Mucosa of stomach (tissue), 1 donor: ENCODE data around the gene NID1.

Experiments used
- H3K27me3 ChIP-seq: one replicate; pipeline ENCODE4 v1.7.0; 2013; ENCODE audit warnings: mild to moderate bottlenecking, low read length; ENCODE audit not compliant: control insufficient read depth, insufficient read depth
- H3K36me3 ChIP-seq: one replicate; pipeline ENCODE4 v1.7.0; 2013; ENCODE audit warnings: low read length; ENCODE audit not compliant: control insufficient read depth, insufficient read depth
- H3K4me1 ChIP-seq: one replicate; pipeline ENCODE4 v1.7.0; 2013; ENCODE audit warnings: mild to moderate bottlenecking, low read length; ENCODE audit not compliant: control insufficient read depth, insufficient read depth
- H3K4me3 ChIP-seq: one replicate; pipeline ENCODE4 v1.7.0; 2013; ENCODE audit warnings: low read length
- H3K9ac ChIP-seq: one replicate; pipeline ENCODE4 v1.7.0; 2013; ENCODE audit warnings: mild to moderate bottlenecking, low read length, moderate library complexity
- H3K9me3 ChIP-seq: one replicate; pipeline ENCODE4 v1.7.0; 2013; ENCODE audit warnings: mild to moderate bottlenecking, low read length, moderate library complexity; ENCODE audit not compliant: control insufficient read depth
- donor health status: Pancreatic carcinoma.

Gene NID1

DNA sequence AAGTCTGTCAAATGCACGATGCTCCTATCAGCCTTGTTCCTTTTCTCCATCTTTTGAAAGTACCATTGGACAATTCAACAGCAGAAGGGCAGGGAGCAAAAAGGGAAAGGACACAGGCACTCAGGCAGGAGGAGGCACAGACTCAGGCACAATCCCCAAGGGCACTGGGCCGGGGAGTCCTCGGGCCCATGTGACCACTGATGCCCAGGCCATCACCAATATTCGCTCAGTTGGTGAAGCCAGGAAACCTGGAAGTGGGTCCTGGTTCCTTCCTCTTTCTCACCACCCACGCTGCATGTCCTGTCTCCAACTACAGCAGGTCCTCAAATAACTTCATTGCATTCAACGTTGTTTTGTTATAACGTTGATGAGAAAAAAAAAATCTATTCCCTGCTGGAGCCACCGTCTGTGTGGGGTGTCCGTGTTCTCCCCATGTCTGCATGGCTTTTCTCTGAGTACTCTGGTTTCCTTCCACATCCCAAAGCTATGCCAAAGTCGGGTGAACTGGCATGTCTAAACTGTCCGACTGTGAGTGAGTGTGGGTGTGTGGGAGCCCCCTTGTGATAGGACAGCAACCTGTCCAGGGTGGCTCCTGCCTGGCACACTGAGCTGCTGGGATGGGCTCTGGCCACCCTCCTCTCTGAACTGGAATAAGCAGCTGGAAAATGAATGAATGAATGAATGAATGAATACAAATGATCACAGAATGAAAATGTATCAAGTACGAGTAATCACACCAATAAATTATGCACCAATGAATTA, 12.5 kb downstream of the NID1 start:
- Histone ChIP-seq H3K9ac (no peak overlapping the region), H3K27me3 (no peaks in the 10 kb centered on the region), H3K4me1 (no peaks in the 10 kb centered on the region), H3K4me3 (no peak overlapping the region), H3K9me3 (no peaks in the 10 kb centered on the region), H3K36me3 (no peaks in the 10 kb centered on the region)

DNA sequence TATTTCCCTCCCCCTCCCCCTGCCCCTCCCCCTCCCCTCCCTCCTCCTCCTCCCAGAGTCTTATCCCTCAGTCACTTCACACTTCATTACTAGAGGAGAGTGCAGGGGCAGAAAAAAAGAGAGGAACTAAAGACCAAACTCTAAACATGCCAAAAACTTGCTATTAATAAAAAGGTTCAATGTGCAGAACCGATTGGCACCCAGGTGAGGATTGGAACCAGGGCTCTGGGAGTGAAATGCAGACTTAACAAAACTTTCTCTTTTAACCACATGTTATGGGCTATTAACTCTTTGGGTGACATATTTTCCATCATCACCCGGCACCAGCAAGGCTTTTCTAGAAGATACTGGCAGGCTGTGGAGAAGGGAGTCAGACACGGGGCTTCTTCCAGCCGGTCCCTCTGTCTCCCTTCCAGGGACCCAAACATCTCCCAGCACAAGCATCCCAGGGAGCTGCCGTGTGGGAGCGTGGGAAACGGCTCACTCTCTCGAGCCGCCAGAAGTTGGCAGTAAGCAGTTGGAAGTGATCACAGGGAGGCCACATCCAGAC, 13.6 kb downstream of the NID1 start:
- Histone ChIP-seq H3K36me3 (no peaks in the 10 kb centered on the region), H3K4me1 (no peaks in the 10 kb centered on the region), H3K4me3 (no peak overlapping the region), H3K9me3 (no peaks in the 10 kb centered on the region), H3K27me3 (no peaks in the 10 kb centered on the region), H3K9ac (no peak overlapping the region)

DNA sequence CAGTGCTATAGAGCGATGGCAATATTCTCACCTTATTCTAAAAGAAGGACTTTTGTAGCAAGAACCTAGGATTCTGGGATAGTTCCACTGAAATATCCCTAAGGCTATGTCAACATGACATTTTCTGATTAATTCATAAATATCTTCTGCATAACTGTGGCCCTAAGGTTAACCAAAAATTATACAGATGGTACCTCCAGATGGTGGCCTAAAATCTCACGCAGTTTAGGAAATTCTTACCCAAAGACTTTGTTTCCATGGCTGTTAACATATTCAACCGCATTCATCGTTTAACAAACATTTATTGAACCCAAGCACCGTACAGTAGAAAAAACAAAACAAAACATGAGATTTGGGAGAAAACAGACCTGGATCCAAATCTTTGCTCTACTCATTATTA, 19.1 kb downstream of the NID1 start:
- no peaks in the 10 kb centered on the region for H3K4me1 ChIP-seq
- H3K36me3 ChIP-seq: no peaks in the 10 kb centered on the region
- no peak overlapping the region for H3K9ac ChIP-seq
- H3K9me3 ChIP-seq: no peaks in the 10 kb centered on the region
- no peaks in the 10 kb centered on the region for H3K27me3 ChIP-seq
- no peak overlapping the region for H3K4me3 ChIP-seq

DNA sequence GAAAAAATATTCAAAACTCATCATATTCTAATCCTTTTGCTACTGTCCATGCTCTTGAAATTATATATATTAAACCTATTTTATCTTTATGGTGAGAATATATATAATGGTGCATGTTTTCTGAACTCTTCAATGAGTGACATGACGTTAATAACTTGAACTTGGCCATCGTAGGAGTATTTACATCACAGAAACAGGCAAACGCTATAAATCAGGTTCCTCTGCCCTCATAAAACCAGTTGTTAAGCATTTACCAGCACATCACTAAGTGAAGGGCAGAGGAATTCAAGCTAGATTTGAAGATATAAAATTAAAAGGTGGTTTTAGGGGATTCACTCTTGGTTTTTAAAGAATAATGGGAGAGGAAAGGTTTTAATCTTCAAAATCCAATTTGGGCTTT, 20.5 kb downstream of the NID1 start:
- H3K36me3 ChIP-seq: no peaks in the 10 kb centered on the region
- H3K4me1 ChIP-seq: no peaks in the 10 kb centered on the region
- H3K9me3 ChIP-seq: no peaks in the 10 kb centered on the region
- H3K4me3 ChIP-seq: no peak overlapping the region
- H3K27me3 ChIP-seq: no peaks in the 10 kb centered on the region
- no peak overlapping the region for H3K9ac ChIP-seq

DNA sequence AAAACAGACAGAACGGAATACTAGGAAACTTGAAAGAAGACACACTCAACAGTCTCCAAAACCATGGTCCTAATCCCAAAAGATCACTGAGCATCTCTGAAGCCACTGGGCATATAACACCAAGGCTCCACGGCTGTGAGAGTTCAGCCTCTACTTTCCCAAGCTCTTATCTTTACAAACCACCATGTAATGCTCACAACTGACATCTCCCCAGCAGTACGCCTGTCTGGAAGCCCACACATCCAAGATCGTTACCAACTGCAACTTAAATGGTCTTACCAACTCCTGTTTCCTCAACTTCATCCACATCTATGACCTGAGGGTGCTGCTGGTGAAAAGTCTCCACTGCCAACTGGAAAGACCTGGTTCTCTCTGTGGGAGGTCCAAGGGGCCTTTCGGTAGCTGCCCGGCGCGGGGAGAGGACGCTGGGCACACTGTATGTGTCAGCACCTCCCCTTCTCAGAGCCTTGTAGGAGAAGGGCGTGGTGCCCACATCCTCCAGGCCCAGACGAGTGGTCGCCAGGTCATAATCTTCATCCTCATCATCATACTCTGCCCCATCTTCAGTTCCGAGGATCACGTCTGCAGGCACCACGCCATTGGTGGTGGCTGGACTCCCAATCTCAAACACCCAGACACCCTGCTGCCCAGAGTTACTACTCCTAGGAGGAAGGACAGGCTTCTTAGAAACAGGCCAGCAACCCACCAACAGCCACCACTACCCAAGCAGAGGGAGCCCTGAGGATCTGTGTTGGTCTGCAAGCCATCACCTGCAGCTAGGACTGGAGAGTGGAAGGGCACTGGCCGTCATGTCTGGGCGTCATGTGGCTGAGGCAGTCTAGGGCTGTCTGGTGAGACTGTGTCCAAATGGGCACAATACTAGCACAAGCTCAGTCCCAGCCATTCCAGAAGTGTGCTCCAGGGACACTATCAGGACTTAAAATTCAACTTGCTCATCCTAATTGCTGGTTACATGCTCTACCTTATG, 23.0 kb downstream of the NID1 start:
- H3K9ac ChIP-seq: no peak overlapping the region
- H3K27me3 ChIP-seq: no peaks in the 10 kb centered on the region
- H3K4me3 ChIP-seq: no peak overlapping the region
- H3K36me3 ChIP-seq: no peaks in the 10 kb centered on the region
- no peaks in the 10 kb centered on the region for H3K4me1 ChIP-seq
- H3K9me3 ChIP-seq: no peaks in the 10 kb centered on the region

DNA sequence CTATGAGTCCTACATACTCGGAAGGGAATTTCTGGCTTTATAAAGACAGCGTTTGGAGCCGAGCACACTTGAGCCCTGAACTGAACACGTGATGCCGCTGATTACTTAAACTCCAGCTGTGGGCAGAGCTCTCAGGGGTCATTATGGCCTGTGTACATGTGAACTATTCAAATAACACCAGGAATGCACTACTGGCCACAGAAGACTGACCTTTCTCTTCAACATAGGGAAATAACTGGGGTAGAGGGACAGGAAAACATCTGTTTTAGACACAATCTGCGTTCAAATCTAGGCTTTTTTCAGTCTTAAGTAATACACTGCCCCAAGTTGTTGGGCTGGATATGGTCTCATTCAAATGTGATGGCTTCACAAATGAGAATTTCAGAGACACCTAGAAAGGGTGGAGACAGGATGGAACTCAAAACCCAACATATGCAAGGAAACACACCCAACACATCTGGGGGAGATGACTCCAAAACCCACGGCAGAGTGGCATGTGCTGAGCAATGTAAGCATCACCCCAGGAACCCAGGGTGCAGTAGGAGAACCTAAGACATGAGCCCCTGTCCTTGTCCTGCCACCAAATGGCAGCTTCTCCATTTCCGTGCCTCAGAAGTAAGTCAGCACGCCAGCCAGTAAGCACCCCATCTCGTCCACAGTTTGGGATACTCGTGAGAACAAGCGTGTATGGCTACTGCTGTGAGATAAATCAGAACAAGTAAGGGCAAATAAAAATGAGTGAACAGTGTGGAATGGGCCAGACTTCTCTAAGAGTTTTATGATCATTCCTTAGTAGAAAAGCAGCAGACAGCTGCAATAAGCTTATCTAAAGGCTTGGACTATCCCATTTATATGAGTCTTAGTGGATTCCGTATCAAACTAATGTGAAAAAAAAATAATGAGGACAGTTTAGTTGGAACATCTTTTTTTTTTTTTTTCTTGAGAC, 24.9 kb downstream of the NID1 start:
- Histone ChIP-seq H3K4me3 (no peak overlapping the region), H3K4me1 (no peaks in the 10 kb centered on the region), H3K27me3 (no peaks in the 10 kb centered on the region), H3K9me3 (no peaks in the 10 kb centered on the region), H3K9ac (no peak overlapping the region), H3K36me3 (no peaks in the 10 kb centered on the region)

DNA sequence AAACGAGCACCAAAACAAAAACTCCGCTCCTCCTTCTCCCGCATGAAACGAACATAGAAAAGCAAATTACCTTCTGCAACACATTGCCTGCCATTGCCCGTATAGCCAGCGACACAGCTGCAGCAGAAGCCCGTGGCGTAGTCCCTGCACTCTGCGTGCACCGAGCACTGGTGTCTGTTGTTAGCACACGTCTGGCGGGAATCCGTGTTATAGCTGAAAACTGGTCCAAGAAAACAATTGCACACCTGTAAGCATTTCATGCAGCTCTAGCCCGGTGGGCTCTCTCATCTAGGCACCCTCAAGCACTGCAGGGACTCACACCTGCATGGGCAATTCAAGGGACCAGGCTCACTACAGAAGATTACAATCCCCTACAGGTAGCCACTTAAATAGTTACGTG, 26.9 kb downstream of the NID1 start:
- no peaks in the 10 kb centered on the region for H3K4me1 ChIP-seq
- no peaks in the 10 kb centered on the region for H3K27me3 ChIP-seq
- H3K36me3 ChIP-seq: no peaks in the 10 kb centered on the region
- H3K9me3 ChIP-seq: no peaks in the 10 kb centered on the region
- H3K9ac ChIP-seq: no peak overlapping the region
- no peak overlapping the region for H3K4me3 ChIP-seq

DNA sequence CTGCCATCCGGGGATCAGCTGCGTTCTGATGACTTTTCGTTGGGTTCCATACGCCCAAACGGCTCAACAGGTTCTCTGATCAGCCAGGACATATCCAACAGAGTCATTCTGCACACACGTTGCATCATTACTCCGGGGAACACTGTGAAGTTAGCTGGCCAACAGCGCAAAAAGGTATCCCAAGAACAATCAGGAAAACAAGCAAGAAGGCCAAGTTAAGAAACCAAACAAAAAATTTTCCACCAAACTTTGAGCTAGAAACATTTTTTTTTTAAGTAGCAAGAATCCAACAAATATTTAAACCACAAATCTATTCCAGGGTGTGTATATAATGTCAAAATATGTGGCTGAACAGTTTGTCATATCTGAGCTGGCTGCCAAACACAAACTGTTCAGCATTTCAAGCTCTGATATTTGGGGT, 29.2 kb downstream of the NID1 start:
- no peak overlapping the region for H3K9ac ChIP-seq
- H3K9me3 ChIP-seq: no peaks in the 10 kb centered on the region
- no peak overlapping the region for H3K4me3 ChIP-seq
- H3K27me3 ChIP-seq: no peaks in the 10 kb centered on the region
- no peaks in the 10 kb centered on the region for H3K36me3 ChIP-seq
- H3K4me1 ChIP-seq: no peaks in the 10 kb centered on the region

DNA sequence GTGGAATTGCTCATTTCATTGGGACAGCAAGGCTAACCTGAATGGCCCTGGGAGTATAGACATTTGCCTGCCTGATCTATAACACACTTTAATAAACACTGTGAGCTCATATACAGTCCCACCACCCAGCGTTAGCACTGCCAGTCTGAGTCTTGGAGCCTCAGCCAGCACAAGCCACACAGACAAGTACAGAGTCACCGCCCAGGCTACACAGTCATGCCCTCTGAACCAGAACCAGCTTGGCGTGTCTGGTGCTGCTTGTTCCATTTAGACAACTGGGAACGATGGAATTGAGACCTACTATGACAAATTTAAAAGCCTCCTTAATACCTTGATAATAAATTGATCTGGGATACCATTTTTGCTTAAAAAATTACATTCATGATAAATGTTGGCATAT, 31.6 kb downstream of the NID1 start:
- Histone ChIP-seq H3K4me3 (no peak overlapping the region), H3K4me1 (no peaks in the 10 kb centered on the region), H3K9ac (no peak overlapping the region), H3K27me3 (no peaks in the 10 kb centered on the region), H3K9me3 (no peaks in the 10 kb centered on the region), H3K36me3 (no peaks in the 10 kb centered on the region)

DNA sequence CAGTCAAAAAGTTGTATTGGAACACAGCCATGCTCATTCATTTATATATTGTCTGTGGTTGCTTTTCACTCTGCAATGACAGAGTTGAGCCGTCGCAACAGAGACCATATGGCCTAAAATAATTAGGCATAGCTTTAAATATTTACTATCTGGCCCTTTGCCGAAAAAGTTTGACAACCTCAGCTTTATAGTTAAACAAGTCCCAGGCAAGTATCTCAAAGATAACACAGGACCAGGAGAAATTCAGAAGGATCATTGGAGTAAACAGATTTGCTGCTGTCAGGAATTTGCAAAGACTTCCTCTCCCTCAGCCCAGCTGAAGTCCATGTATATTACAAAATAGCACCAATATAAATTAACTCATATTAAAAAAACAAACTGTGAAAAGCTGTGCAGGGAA, 34.4 kb downstream of the NID1 start:
- Histone ChIP-seq H3K36me3 (peaks cover 5% of the 10 kb centered on the region), H3K9me3 (no peaks in the 10 kb centered on the region)

DNA sequence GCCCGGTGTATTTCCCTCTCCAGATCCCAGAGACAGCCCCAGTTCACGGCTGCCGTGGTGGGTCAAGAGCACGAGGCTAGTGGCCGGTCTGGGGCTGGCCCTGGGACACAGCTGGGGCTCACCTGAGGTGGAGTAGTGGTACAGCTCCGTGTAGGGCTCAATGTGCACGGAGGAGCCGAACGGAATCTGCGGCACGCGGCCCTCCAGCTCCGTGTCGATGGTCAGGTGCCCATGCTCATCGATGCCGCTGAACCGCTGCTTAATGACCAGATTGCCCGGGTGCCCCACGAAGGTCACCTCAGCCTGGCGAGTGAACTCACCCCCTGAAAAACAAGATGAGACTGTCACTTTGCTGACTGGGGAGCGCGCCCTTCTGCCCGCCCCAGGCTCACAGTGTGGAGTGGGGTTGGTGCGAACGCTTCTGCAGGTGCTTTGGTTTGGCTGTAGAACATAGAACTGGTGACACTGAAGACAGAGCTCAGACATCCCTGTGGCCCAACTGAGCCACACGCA, 35.4 kb downstream of the NID1 start:
- H3K4me3 ChIP-seq: no peak overlapping the region
- no peaks in the 10 kb centered on the region for H3K27me3 ChIP-seq
- H3K4me1 ChIP-seq: no peaks in the 10 kb centered on the region
- no peak overlapping the region for H3K9ac ChIP-seq
- peaks cover 5% of the 10 kb centered on the region for H3K36me3 ChIP-seq
- H3K9me3 ChIP-seq: no peaks in the 10 kb centered on the region

More for the DNA sequence above, 34.4 kb downstream of the NID1 start:
- H3K4me3 ChIP-seq: no peak overlapping the region
- H3K9ac ChIP-seq: no peak overlapping the region
- H3K27me3 ChIP-seq: no peaks in the 10 kb centered on the region
- H3K4me1 ChIP-seq: no peaks in the 10 kb centered on the region
